GM21737 (cell line): ENCODE measurements around the gene PRRT3.
A peak's percentile ranks its signal among the peaks of the same experiment; 100 is the strongest.
"Not testable (repeated sequence)": the region's sequence is repeated elsewhere in the genome, so short reads cannot be mapped to it uniquely, and the experiment has no call there.

Source experiments
- ATAC-seq: cut with Tn5 transposase; IDR thresholded peaks from one replicate; pipeline ENCODE4 v1.9.1; 2021; ENCODE audit warnings: mild to moderate bottlenecking, moderate library complexity; ENCODE audit not compliant: unreplicated experiment

Gene PRRT3

GRCh38 chr3:9947025-9947995, 4.9 kb downstream of the PRRT3 start:
- ATAC-seq, result no peak

GRCh38 chr3:9946112-9947024, 5.8 kb downstream of the PRRT3 start:
- ATAC-seq, result peak; percentile 55

GRCh38 chr3:9945358-9945757, 6.8 kb downstream of the PRRT3 start:
- ATAC-seq, result no peak

GRCh38 chr3:9944271-9944670, 7.9 kb downstream of the PRRT3 start:
- ATAC-seq, result no peak

GRCh38 chr3:9942934-9943690, 9.1 kb downstream of the PRRT3 start:
- ATAC-seq, result no peak

GRCh38 chr3:9942164-9942563, 10.0 kb downstream of the PRRT3 start:
- ATAC-seq, result no peak

GRCh38 chr3:9940746-9941145, 11.5 kb downstream of the PRRT3 start:
- no peak for ATAC-seq

- not testable (repeated sequence) for ATAC-seq
These were observed 12.3 kb downstream of the PRRT3 start for GRCh38 chr3:9939906-9940305.

- ATAC-seq, result no peak
These were observed 13.2 kb downstream of the PRRT3 start for GRCh38 chr3:9938966-9939365.

GRCh38 chr3:9937486-9938238, 14.5 kb downstream of the PRRT3 start:
- no peak for ATAC-seq

GRCh38 chr3:9935966-9936510, 16.2 kb downstream of the PRRT3 start:
- ATAC-seq, result no peak

GRCh38 chr3:9934993-9935392, 17.2 kb downstream of the PRRT3 start:
- ATAC-seq, result no peak

GRCh38 chr3:9934235-9934621, 18.0 kb downstream of the PRRT3 start:
- no peak for ATAC-seq

- peak; percentile 78 for ATAC-seq
These were observed 18.5 kb downstream of the PRRT3 start, which contains the start of gene CRELD1 for GRCh38 chr3:9933561-9934234. Gene CRELD1, plus strand, starts transcription at chr3:9933834. Its CDS starts 605 bp downstream, at chr3:9934439.

- ATAC-seq, result peak; percentile 69
These were observed 19.2 kb downstream of the PRRT3 start for GRCh38 chr3:9932843-9933560.

- no peak for ATAC-seq
These were observed 19.7 kb downstream of the PRRT3 start for GRCh38 chr3:9932535-9932842.

GRCh38 chr3:9930804-9931418, 21.3 kb downstream of the PRRT3 start:
- no peak for ATAC-seq

GRCh38 chr3:9928158-9928557, 24.1 kb downstream of the PRRT3 start:
- ATAC-seq, result no peak
